GM12864 (cell line): ENCODE measurements around the gene RCE1.

Source experiments
- DNase-seq: peaks from one replicate; pipeline ENCODE4 v3.0.0-alpha.2; 2011; ENCODE audit warnings: low read depth
- H3K4me3 ChIP-seq: 2 replicates; pipeline ENCODE4 v1.5.1; 2011; ENCODE audit warnings: mild to moderate bottlenecking, low read depth, low read length, control low read depth
- TF ChIP-seq, protein P1 (sequence below): IDR thresholded peaks from 2 replicates; pipeline ENCODE4 v1.5.1; 2011; ENCODE audit warnings: low read depth, mild to moderate bottlenecking, moderate library complexity, low read length, control low read depth, inconsistent platforms; ENCODE audit errors: missing control alignments

Gene RCE1

DNA sequence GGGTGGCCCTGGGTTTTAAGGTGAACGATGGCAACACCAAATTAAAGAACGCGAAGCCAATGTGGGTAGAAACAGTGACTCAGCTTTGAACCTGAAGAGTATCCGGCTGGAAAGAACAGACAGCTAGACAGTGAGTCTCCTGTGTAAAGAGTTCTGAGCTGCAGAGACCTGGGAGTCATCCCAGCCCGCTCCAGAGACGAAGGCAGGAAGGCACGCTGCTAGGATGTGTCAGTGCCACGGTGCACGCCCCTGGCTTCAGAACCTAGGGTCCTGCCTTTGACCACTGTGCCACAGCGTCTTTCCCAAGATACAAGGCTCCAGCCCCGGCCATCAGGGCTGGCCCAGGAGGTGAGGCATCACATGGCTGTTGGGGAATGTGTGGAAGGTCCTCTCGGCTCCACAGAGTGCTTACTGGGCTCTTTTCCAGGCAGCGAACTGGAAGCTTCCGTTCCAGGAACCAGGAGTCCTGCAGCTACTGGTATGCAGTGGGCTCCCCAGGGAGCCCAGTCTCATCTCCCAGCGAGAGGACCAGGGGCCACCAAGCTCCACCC is 43.5 kb downstream of the RCE1 start:
- DNase-seq: no peak
- H3K4me3 ChIP-seq: no peak overlapping the region
- TF ChIP-seq, protein P1, sequence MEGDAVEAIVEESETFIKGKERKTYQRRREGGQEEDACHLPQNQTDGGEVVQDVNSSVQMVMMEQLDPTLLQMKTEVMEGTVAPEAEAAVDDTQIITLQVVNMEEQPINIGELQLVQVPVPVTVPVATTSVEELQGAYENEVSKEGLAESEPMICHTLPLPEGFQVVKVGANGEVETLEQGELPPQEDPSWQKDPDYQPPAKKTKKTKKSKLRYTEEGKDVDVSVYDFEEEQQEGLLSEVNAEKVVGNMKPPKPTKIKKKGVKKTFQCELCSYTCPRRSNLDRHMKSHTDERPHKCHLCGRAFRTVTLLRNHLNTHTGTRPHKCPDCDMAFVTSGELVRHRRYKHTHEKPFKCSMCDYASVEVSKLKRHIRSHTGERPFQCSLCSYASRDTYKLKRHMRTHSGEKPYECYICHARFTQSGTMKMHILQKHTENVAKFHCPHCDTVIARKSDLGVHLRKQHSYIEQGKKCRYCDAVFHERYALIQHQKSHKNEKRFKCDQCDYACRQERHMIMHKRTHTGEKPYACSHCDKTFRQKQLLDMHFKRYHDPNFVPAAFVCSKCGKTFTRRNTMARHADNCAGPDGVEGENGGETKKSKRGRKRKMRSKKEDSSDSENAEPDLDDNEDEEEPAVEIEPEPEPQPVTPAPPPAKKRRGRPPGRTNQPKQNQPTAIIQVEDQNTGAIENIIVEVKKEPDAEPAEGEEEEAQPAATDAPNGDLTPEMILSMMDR: no peak

DNA sequence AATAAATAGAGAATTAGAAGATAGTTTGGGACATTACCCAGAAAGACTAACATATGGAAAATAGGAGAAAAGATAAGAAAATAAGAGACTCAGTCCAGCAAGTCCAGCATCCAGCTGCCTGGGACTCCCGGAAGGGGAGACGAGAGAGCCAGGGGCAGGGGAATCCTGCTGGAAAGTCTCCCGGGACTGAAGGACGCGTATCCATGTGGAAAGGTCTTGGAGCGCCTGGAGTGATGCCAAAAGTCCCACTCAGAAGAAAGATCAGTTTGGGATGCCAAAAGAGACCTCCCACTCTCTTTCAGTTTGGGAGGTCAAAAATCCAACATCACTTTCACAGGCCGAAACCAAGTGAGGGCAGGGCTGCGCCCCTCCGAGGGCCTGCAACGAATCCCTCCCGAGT is 44.3 kb downstream of the RCE1 start:
- TF ChIP-seq, protein P1: no peak
- no peak for DNase-seq
- H3K4me3 ChIP-seq: no peak overlapping the region

DNA sequence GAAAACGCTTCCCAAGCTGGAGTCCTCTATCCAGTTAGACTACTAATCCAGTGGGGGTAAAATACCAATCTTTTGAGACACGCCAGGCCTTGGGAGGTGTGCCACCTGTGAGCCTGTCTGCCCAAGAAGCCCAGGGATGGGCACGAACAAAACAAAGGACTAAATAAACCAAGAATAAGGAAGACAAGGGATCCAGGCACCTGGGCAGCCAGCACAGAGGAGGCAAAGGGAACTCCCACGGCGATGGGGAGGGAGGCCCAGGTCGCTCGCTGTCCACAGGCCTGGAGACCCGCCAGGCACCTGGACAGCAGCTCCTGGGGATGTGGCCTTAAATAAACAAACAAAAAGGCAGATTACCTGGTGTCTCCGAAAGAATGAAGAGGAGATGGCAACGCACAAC is 45.0 kb downstream of the RCE1 start:
- H3K4me3 ChIP-seq: no peak overlapping the region
- TF ChIP-seq, protein P1: no peak
- DNase-seq: no peak

DNA sequence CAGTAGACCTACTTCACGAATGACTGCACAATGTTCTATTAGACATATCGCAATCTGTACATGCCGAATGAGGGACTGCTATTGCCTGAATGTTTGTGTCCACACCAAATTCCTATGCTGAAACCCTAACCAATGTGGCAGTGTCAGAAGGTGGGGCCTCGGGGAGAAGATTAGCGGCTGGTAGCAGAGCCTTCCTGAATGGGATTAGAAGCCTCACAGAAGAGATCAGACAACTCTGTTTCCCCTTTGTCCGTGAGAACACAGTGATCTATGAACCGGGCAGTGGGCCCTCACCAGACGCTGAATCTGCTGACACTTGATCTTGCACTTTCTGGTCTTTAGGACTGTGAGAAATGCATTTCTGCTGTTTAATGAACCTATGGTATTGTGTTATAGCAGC is 46.7 kb downstream of the RCE1 start:
- DNase-seq: no peak
- no peak overlapping the region for H3K4me3 ChIP-seq
- TF ChIP-seq, protein P1: no peak

DNA sequence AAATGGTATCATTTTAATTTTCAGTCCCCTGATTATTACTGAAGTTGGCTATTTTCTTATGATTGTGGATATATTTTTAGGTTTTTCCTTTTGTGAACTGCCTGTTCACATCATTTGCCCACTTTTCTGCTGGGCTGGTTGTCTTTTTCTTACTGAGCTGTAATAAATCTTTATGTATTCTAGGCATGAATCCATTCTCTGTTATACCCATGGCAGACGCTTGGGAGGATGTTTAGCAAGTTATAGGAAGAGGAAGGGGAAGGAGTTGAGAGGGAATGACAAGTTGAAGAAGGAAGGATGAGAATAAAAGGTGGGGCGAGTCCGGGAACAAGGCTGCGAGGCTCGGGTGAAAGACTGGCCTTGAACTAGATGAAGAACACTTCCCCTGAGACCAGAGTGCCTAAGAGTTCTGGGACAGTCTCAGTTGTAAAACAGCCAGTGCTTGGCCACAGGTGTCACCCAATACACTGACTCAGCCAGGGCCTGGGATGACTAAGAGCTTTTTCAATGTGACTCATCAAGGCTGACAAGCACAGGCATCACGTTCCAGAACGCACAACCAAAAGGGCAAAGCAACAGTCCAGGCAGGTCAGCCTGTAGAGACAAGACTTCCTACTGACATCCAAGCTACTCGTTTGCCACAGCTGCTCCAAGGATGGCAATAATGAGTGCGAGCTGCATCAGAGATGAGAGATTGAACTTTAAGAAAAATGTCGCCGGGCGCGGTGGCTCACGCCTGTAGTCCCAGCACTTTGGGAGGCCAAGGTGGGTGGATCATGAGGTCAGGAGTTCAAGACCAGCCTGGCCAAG is 48.8 kb downstream of the RCE1 start:
- TF ChIP-seq, protein P1: no peak
- no peak overlapping the region for H3K4me3 ChIP-seq
- DNase-seq: peak; percentile 91

DNA sequence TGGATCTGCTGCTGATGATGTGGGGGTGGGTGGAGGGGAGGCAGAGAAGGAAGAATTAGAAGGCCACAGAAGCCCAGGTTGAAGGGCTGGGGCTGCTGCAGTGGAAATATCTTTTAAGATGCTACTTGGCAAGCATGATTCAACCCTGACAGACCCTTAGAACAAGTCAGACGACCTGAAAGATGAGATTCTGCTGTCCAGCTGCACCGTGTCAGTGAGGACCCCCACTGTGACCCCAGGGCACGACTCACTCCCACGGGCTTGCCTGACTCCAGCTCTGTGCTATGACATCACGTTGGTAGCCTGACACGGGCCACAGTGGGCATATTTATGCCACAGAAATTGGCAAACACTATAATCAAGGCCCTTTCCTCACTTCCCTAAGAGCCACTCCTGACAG is 49.7 kb downstream of the RCE1 start:
- TF ChIP-seq, protein P1: no peak
- DNase-seq: no peak
- H3K4me3 ChIP-seq: no peak overlapping the region

DNA sequence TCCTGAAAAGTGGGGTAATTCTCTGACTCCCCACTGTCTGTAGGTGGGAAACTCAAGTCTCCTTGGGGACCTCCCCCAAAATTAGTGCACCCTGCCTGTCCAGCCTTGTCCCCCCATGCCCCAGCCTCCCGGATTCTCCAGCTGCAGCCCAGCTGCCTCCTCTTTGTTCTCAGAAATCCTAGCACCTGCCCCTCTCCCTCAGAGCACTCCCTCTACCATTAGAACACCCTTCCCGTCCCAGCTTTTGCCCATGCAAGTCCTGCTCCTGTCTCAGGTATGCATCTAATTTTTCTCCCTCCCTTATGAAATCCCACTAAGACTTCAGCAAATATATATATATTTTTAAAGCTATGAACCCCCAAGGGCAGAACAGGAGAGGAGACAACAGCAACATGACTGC is 50.9 kb downstream of the RCE1 start:
- no peak overlapping the region for H3K4me3 ChIP-seq
- TF ChIP-seq, protein P1: no peak
- DNase-seq: no peak
